HepG2 (cell line): ENCODE measurements around the gene MRPS34.

Source experiments
- ATF2 ChIP-seq: sonication (generic); formaldehyde crosslinking; IDR thresholded peaks from 2 replicates; pipeline ENCODE4 v1.4.0; 2020; ENCODE audit warnings: missing genetic modification reagents
- CTCF ChIP-seq: sonication (generic); formaldehyde crosslinking; IDR thresholded peaks from 2 replicates; pipeline ENCODE4 v1.5.0; 2020; ENCODE audit warnings: mild to moderate bottlenecking, missing genetic modification reagents, moderate library complexity
- EEA1 ChIP-seq: sonication (generic); formaldehyde crosslinking; IDR thresholded peaks from 2 replicates; pipeline ENCODE4 v1.5.1; 2020; ENCODE audit warnings: mild to moderate bottlenecking, missing genetic modification reagents, borderline replicate concordance
- HDAC1 ChIP-seq: sonication (generic); formaldehyde crosslinking; IDR thresholded peaks from 2 replicates; pipeline ENCODE4 v1.5.1; 2020; ENCODE audit warnings: mild to moderate bottlenecking, missing genetic modification reagents
- MAX ChIP-seq: IDR thresholded peaks from 2 replicates; pipeline ENCODE4 v1.6.1; 2012; ENCODE audit warnings: inconsistent platforms
- NR2F1 ChIP-seq, 2 experiments: fragments of 450-650 bp in 1 of 2; formaldehyde crosslinking in 1 of 2; IDR thresholded peaks; 2 replicates each; pipeline versions ENCODE4 v1.5.0 to v1.6.1; 2016 to 2020; ENCODE audit warnings: mild to moderate bottlenecking in 1 of 2, missing compliant biosample characterization in 1 of 2, missing genetic modification reagents in 1 of 2, moderate library complexity in 1 of 2
- ZBTB33 ChIP-seq: sonication (generic); formaldehyde crosslinking; IDR thresholded peaks from 2 replicates; pipeline ENCODE4 v1.4.0; 2020; ENCODE audit warnings: missing genetic modification reagents
- ZNF282 ChIP-seq: fragments of 450-650 bp; IDR thresholded peaks from 2 replicates; pipeline ENCODE4 v1.6.1; 2018; ENCODE audit not compliant: partially characterized antibody

GRCh38 chr16:1808691-1809090 lies 35.8 kb upstream of the MRPS34 start:
- TF ChIP-seq CTCF (CRISPR knock-in tag) (no peak), ATF2 (CRISPR knock-in tag) (no peak), MAX (no peak), NR2F1 (CRISPR knock-in tag; IDR thresholded peaks at IDR 0.05) (no peak), ZNF282 (no peak), HDAC1 (CRISPR knock-in tag) (no peak), EEA1 (CRISPR knock-in tag) (no peak), ZBTB33 (CRISPR knock-in tag) (no peak)
